ENCODE results near the gene ABCB10. TPM values are rescaled to one million over a fixed set of nuclear protein-coding genes. Genes with fewer than 3 reads are reported as not detected.

Gene ABCB10
- total RNA-seq, 1 experiment from 2014 or later = 31.9 TPM

GRCh38 chr1:229466887-229467286 is 91.6 kb downstream of the ABCB10 start:
- intact Hi-C loops (cut with micrococcal nuclease; ENCODE audit: unreplicated experiment) = no loop called here
- no peak for TF ChIP-seq CTCF (IDR thresholded peaks at IDR 0.05; ENCODE audit: insufficient read depth in 1 of 2, low read depth in 1 of 2, low read length in 1 of 2, severe bottlenecking in 1 of 2, unreplicated experiment in 1 of 2)
- Mint-ChIP-seq H3K36me3 (ENCODE audit: insufficient read depth, unreplicated experiment) (peaks cover 56% of the 10 kb centered on the region), H3K27ac (ENCODE audit: unreplicated experiment) (no peak overlapping the region), H3K27me3 (ENCODE audit: insufficient read depth, unreplicated experiment) (no peaks in the 10 kb centered on the region), H3K4me3 (ENCODE audit: unreplicated experiment) (no peak overlapping the region), H3K9me3 (ENCODE audit: unreplicated experiment) (no peaks in the 10 kb centered on the region), H3K4me1 (ENCODE audit: low read depth, unreplicated experiment) (no peaks in the 10 kb centered on the region)
- DNase-seq = no peak
- H3K36me3 ChIP-seq (ENCODE audit: control insufficient read depth, insufficient read depth, low read length) = no peaks in the 10 kb centered on the region; the same call in none of the 2 replicates
- no TSS peak for BruUV-seq (replicated peaks)
- POLR2A ChIA-PET = no interaction called here
- no peaks in the 10 kb centered on the region for H3K4me1 ChIP-seq
- CTCF ChIA-PET = no interaction called here
- H3K4me3 ChIP-seq (ENCODE audit: low read depth, low read length) = no peak overlapping the region
- no peaks in the 10 kb centered on the region for H3K27me3 ChIP-seq (replicated peaks; ENCODE audit: control insufficient read depth, insufficient read depth, low read length)
- no peaks in the 10 kb centered on the region for H3K9me3 ChIP-seq

Other genes with a start within 250 kb of the ABCB10 start
- 11.3 and 11.5 TPM in 2 replicates for gene CCSAP, start 215.7 kb downstream of the ABCB10 start, total RNA-seq (2022)
- 5.1 and 9.5 TPM in 2 replicates for gene ACTA1, start 124.6 kb downstream of the ABCB10 start, total RNA-seq (2022)
- gene NUP133, start 50.4 kb downstream of the ABCB10 start, total RNA-seq (2022) = 54.5 and 59.3 TPM in 2 replicates
- 20.6 and 23.8 TPM in 2 replicates for gene TAF5L, start 67.4 kb upstream of the ABCB10 start, total RNA-seq (2022)
- gene URB2, start 67.5 kb upstream of the ABCB10 start, total RNA-seq (2022) = 19.7 and 21.4 TPM in 2 replicates